DOHH2 (cell line): ENCODE results near the gene SLC12A2.

Experiments used
- H3F3A ChIP-seq: fragments of 200-600 bp; sonication (generic), shearing (Covaris generic); 2 replicates; pipeline ENCODE4 v1.6.0; 2016; ENCODE audit warnings: antibody characterized with exemption, mild to moderate bottlenecking; ENCODE audit not compliant: control insufficient read depth, insufficient read depth
- H3K27ac ChIP-seq: fragments of 200-600 bp; sonication (generic); 2 replicates; pipeline ENCODE4 v1.5.1; 2014; ENCODE audit warnings: low read depth, mild to moderate bottlenecking, low read length, moderate library complexity
- H3K27me3 ChIP-seq: fragments of 200-600 bp; sonication (generic); 2 replicates; pipeline ENCODE4 v1.6.1; 2014; ENCODE audit warnings: mild to moderate bottlenecking, low read length, mixed read lengths; ENCODE audit not compliant: control insufficient read depth
- H3K36me3 ChIP-seq: fragments of 200-600 bp; sonication (generic); 2 replicates; pipeline ENCODE4 v1.6.1; 2014; ENCODE audit warnings: mild to moderate bottlenecking, low read length, moderate library complexity, mixed read lengths; ENCODE audit not compliant: control insufficient read depth
- H3K4me1 ChIP-seq: fragments of 200-600 bp; sonication (generic); 2 replicates; pipeline ENCODE4 v1.6.1; 2014; ENCODE audit warnings: mild to moderate bottlenecking, low read length, mixed read lengths; ENCODE audit not compliant: control insufficient read depth
- H3K4me2 ChIP-seq: fragments of 200-600 bp; sonication (generic); 2 replicates; pipeline ENCODE4 v1.6.0; 2014; ENCODE audit warnings: mild to moderate bottlenecking, low read length, moderate library complexity
- H3K4me3 ChIP-seq: fragments of 200-600 bp; sonication (generic); 2 replicates; pipeline ENCODE4 v1.5.1; 2014; ENCODE audit warnings: mild to moderate bottlenecking, low read length, mixed read lengths
- H3K79me2 ChIP-seq: fragments of 200-600 bp; sonication (generic); 2 replicates; pipeline ENCODE4 v1.6.1; 2014; ENCODE audit warnings: mild to moderate bottlenecking, low read length, mixed read lengths; ENCODE audit not compliant: control insufficient read depth
- H3K9me2 ChIP-seq: fragments of 200-600 bp; sonication (generic); replicated peaks from 2 replicates; pipeline ENCODE4 v1.6.1; 2014; ENCODE audit warnings: mild to moderate bottlenecking, low read length, mixed read lengths; ENCODE audit not compliant: control insufficient read depth
- H3K9me3 ChIP-seq: fragments of 200-600 bp; sonication (generic); 2 replicates; pipeline ENCODE4 v1.6.1; 2014; ENCODE audit warnings: antibody characterized with exemption, low read length, mixed read lengths; ENCODE audit not compliant: control insufficient read depth, insufficient read depth
- H4K20me1 ChIP-seq: fragments of 200-600 bp; sonication (generic); 2 replicates; pipeline ENCODE4 v1.6.0; 2014; ENCODE audit warnings: low read depth, mild to moderate bottlenecking, antibody characterized with exemption, low read length, moderate library complexity; ENCODE audit not compliant: control insufficient read depth, insufficient read depth
- CTCF ChIP-seq: fragments of 200-600 bp; sonication (generic); IDR thresholded peaks from one replicate; pipeline ENCODE4 v1.5.1; 2014; ENCODE audit warnings: antibody characterized with exemption, mild to moderate bottlenecking, low read depth, low read length; ENCODE audit not compliant: poor library complexity, severe bottlenecking
- EZH2phosphoT487 ChIP-seq: fragments of 200-600 bp; sonication (generic); IDR thresholded peaks from 2 replicates; pipeline ENCODE4 v1.6.1; 2017; ENCODE audit warnings: borderline replicate concordance, mild to moderate bottlenecking, antibody characterized with exemption, low read length, moderate library complexity, mixed read lengths

Gene SLC12A2

DNA sequence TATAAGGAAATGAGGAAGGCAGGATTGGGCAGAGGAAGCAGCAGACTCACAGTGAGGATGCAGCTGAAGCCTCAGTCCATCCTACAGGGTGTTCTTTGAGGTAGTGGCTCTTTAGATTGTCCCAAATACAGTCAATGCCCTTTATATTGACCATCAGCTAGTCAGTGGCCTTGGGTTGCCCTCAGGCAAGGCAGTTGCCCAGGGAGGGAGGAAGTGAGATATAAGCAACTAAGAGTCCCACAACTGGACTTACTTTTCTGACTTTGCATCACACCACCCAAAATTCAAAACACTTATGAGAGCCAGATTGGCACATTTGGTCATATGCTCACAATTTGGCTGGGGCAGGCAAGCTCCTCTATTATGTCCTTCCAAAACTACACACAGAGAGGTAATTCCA lies 9.4 kb upstream of the SLC12A2 start:
- H3K27ac ChIP-seq: no peak overlapping the region
- no peak for TF ChIP-seq EZH2phosphoT487
- TF ChIP-seq CTCF: no peak
- peaks cover 20% of the 10 kb centered on the region for H3K4me1 ChIP-seq
- H3K9me2 ChIP-seq: no peaks in the 10 kb centered on the region; the same call in 1 of the 2 replicates
- H3K27me3 ChIP-seq: no peaks in the 10 kb centered on the region
- peaks cover 76% of the 10 kb centered on the region for H3K79me2 ChIP-seq
- H3K36me3 ChIP-seq: peaks cover 43% of the 10 kb centered on the region
- H3F3A ChIP-seq: no peaks in the 10 kb centered on the region; the same call in 1 of the 2 replicates
- no peaks in the 10 kb centered on the region for H3K9me3 ChIP-seq
- H3K4me3 ChIP-seq: no peak overlapping the region
- H3K4me2 ChIP-seq: no peak overlapping the region
- H4K20me1 ChIP-seq: no peaks in the 10 kb centered on the region; the same call in 1 of the 2 replicates

GRCh38 chr5:128074953-128075352 lies 8.6 kb upstream of the SLC12A2 start:
- Histone ChIP-seq H3K4me2 (no peak overlapping the region), H3K79me2 (peaks cover 76% of the 10 kb centered on the region), H3K4me3 (no peak overlapping the region), H4K20me1 (no peaks in the 10 kb centered on the region; the same call in 1 of the 2 replicates), H3K9me3 (no peaks in the 10 kb centered on the region), H3K27ac (no peak overlapping the region), H3K4me1 (peaks cover 21% of the 10 kb centered on the region), H3K9me2 (no peaks in the 10 kb centered on the region), H3K36me3 (peaks cover 46% of the 10 kb centered on the region), H3K27me3 (no peaks in the 10 kb centered on the region), H3F3A (no peaks in the 10 kb centered on the region; the same call in 1 of the 2 replicates)
- TF ChIP-seq EZH2phosphoT487 (no peak), CTCF (no peak)

DNA sequence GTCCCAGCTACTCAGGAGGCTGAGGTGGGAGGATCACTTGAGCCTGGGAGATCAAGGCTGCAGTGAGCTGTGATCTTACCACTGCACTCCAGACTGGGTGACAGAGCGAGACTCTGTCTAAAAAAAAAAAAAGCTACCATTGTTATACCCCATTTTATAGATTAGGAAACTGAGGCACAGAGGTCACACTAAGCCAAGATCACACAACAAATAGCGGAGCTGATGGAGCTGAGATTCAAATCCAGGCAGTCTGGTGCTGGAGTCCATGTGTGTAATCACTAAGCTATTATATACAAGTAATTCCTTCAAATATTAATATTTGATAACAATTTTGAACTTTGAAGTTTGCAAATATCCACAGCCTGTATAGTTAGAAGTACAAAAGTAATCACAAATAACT lies 6.0 kb upstream of the SLC12A2 start:
- peaks cover 81% of the 10 kb centered on the region for H3K79me2 ChIP-seq
- peaks cover 64% of the 10 kb centered on the region for H3K36me3 ChIP-seq
- no peaks in the 10 kb centered on the region for H3K9me3 ChIP-seq

More for the DNA sequence above, 6.0 kb upstream of the SLC12A2 start:
- Histone ChIP-seq H3K27me3 (no peaks in the 10 kb centered on the region), H3K4me1 (peaks cover 34% of the 10 kb centered on the region), H3K4me3 (no peak overlapping the region), H3K27ac (no peak overlapping the region), H3K4me2 (no peak overlapping the region), H3F3A (peaks cover 3% of the 10 kb centered on the region), H3K9me2 (no peaks in the 10 kb centered on the region), H4K20me1 (no peaks in the 10 kb centered on the region; the same call in 1 of the 2 replicates)
- TF ChIP-seq EZH2phosphoT487 (no peak), CTCF (no peak)
